Superior temporal gyrus (tissue), 1 donor: ENCODE measurements around the gene SRP9.

ENCODE experiments used
- DNase-seq: peaks from one replicate; pipeline ENCODE4 v3.0.0-alpha.2; 2016; ENCODE audit errors: extremely low spot score

SRP9 gene

DNA sequence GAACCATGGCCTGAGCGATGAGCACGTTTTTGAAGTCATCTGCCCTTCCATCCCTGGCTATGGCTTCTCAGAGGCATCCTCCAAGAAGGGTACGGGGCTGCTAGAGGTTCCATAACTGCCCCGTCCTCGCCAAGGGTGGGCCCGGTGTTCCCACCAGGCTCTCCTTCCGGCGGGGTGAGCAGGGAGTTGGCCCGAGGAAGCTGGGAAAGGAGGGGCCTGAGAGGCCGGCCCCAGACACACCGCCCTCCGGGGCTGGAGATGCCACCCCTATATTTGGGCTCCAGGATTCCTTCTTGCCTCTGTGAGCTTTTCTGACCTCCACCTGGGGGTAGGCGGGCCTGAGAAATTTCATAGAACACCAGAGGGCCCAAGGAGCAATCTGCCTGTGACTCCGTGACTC, 61.2 kb downstream of the SRP9 start:
- DNase-seq, result no peak
